ENCODE measurements around the gene PPFIBP1. TPM values are rescaled to one million over a fixed set of nuclear protein-coding genes. Genes with fewer than 3 reads are reported as not detected.
A peak's percentile ranks its signal among the peaks of the same experiment; 100 is the strongest.
"Not testable (repeated sequence)": the region's sequence is repeated elsewhere in the genome, so short reads cannot be mapped to it uniquely, and the experiment has no call there.

PPFIBP1 gene
- polyA plus RNA-seq, 4 donors, result 4.9 to 29.3 (median 12.7) TPM

DNA sequence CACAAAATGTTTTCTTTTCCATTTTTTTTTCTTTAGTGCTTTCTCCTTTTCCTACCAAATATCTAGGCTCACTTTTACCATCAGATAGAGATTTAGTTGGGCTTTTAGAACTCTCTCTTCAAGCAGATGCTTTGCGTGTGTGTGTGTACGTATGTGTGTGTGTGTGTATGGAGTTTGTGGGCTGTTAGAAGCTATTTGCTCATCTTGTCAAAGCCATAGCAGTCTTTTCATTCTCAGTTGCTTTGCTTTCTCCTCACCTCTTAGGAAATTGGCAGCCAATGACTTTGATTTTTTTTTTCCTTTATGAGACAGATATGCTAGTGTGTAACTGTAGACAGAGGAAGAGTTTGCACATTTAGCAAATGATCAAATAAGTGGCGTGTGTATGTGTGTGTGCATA lies 57.8 kb downstream of the PPFIBP1 start:
- not testable (repeated sequence) for FAIRE-seq; H3K27ac ChIP-seq (ENCODE audit: low read depth in 1 of 3, low read length in 2 of 3); H3K4me3 ChIP-seq (ENCODE audit: low read depth in 1 of 3, low read length in 3 of 3); DNase-seq; H3K27me3 ChIP-seq (ENCODE audit: control insufficient read depth in 3 of 3, insufficient read depth in 3 of 3, low read length in 3 of 3); H3K36me3 ChIP-seq (ENCODE audit: control insufficient read depth in 3 of 3, insufficient read depth in 2 of 3, low read depth in 1 of 3, low read length in 3 of 3); H3K4me1 ChIP-seq (ENCODE audit: control insufficient read depth in 3 of 3, insufficient read depth in 2 of 3, low read depth in 1 of 3, low read length in 2 of 3); H3K9me3 ChIP-seq (ENCODE audit: control insufficient read depth in 2 of 2, insufficient read depth in 1 of 2, low read depth in 1 of 2, low read length in 1 of 2)
- WGBS, 3 donors, result 79 to 91% (median 88%) methylated on average over 3 of the region's 3 CpGs

DNA sequence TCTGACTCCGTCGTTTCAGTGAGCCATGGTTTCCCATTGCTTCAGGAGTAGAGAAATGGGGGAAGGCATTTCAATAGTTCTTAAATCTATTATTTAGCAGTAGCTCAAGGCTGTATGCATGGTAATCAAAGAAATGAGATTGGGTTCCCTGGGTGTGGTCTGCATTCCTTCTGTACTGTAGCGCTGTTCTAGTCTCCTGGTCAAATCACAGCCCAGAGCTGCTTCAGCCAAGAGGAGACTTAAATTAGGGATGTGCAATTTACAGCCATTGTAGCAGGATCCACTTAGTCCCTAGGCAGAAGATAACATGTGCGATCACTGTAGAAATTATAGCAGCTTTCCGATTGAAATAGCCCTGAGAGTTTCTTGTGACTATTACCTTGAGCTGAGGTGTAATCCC lies 58.4 kb downstream of the PPFIBP1 start:
- not testable (repeated sequence) for H3K4me3 ChIP-seq (ENCODE audit: low read depth in 1 of 3, low read length in 3 of 3); H3K36me3 ChIP-seq (ENCODE audit: control insufficient read depth in 3 of 3, insufficient read depth in 2 of 3, low read depth in 1 of 3, low read length in 3 of 3); DNase-seq; H3K9me3 ChIP-seq (ENCODE audit: control insufficient read depth in 2 of 2, insufficient read depth in 1 of 2, low read depth in 1 of 2, low read length in 1 of 2); H3K4me1 ChIP-seq (ENCODE audit: control insufficient read depth in 3 of 3, insufficient read depth in 2 of 3, low read depth in 1 of 3, low read length in 2 of 3); H3K27me3 ChIP-seq (ENCODE audit: control insufficient read depth in 3 of 3, insufficient read depth in 3 of 3, low read length in 3 of 3); FAIRE-seq; H3K27ac ChIP-seq (ENCODE audit: low read depth in 1 of 3, low read length in 2 of 3)
- WGBS, 3 donors, result 72 to 89% (median 76%) methylated on average over 5 of the region's 5 CpGs

- Histone ChIP-seq H3K36me3 (ENCODE audit: control insufficient read depth in 3 of 3, insufficient read depth in 2 of 3, low read depth in 1 of 3, low read length in 3 of 3) (peaks cover 0 to 5% (median 0%) of the 10 kb centered on the region in 3 donors), H3K4me1 (ENCODE audit: control insufficient read depth in 3 of 3, insufficient read depth in 2 of 3, low read depth in 1 of 3, low read length in 2 of 3) (no peaks in the 10 kb centered on the region), H3K27ac (ENCODE audit: low read depth in 1 of 3, low read length in 2 of 3) (peak overlapping the region in 1 of 3 donors; percentile 43), H3K9me3 (ENCODE audit: control insufficient read depth in 2 of 2, insufficient read depth in 1 of 2, low read depth in 1 of 2, low read length in 1 of 2) (peaks cover 0 to 5% of the 10 kb centered on the region in 2 donors), H3K27me3 (ENCODE audit: control insufficient read depth in 3 of 3, insufficient read depth in 3 of 3, low read length in 3 of 3) (no peaks in the 10 kb centered on the region), H3K4me3 (ENCODE audit: low read depth in 1 of 3, low read length in 3 of 3) (no peak overlapping the region)
- FAIRE-seq (no peak), DNase-seq (no peak)
- 63 to 77% (median 76%) methylated on average over 3 of the region's 3 CpGs for WGBS, 3 donors
These were observed 59.2 kb downstream of the PPFIBP1 start for GRCh38 chr12:27583057-27583797.

DNA sequence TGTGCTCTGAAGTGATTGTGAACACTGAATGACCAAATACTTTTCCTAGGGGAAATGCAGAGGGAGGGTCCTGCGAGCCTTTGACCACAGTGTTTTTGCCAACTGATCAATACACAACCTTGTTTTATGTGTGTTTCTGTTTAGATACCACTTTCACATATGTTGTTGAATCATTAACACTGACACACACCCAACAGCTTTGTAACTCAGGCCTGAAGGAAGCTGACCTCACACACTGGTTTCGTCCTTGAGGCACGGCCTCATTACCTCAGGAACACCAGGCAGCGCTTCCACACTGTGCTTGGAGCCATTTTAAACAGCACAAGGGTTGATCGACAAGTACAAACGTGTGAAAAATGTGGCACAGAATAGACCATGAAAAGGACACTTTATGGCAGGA lies 60.0 kb downstream of the PPFIBP1 start:
- Histone ChIP-seq H3K9me3 (ENCODE audit: control insufficient read depth in 2 of 2, insufficient read depth in 1 of 2, low read depth in 1 of 2, low read length in 1 of 2) (peaks cover 0 to 5% of the 10 kb centered on the region in 2 donors), H3K27ac (ENCODE audit: low read depth in 1 of 3, low read length in 2 of 3) (peak overlapping the region in 1 of 3 donors; percentile 43), H3K27me3 (ENCODE audit: control insufficient read depth in 3 of 3, insufficient read depth in 3 of 3, low read length in 3 of 3) (no peaks in the 10 kb centered on the region), H3K4me3 (ENCODE audit: low read depth in 1 of 3, low read length in 3 of 3) (no peak overlapping the region), H3K36me3 (ENCODE audit: control insufficient read depth in 3 of 3, insufficient read depth in 2 of 3, low read depth in 1 of 3, low read length in 3 of 3) (peaks cover 0 to 5% (median 0%) of the 10 kb centered on the region in 3 donors), H3K4me1 (ENCODE audit: control insufficient read depth in 3 of 3, insufficient read depth in 2 of 3, low read depth in 1 of 3, low read length in 2 of 3) (no peaks in the 10 kb centered on the region)
- DNase-seq (no peak), FAIRE-seq (no peak)
- WGBS, 3 donors, result 91 to 95% (median 94%) methylated on average over 6 of the region's 6 CpGs

GRCh38 chr12:27585739-27586265 lies 61.8 kb downstream of the PPFIBP1 start:
- H3K4me3 ChIP-seq (ENCODE audit: low read depth in 1 of 3, low read length in 3 of 3), result no peak overlapping the region
- H3K9me3 ChIP-seq (ENCODE audit: control insufficient read depth in 2 of 2, insufficient read depth in 1 of 2, low read depth in 1 of 2, low read length in 1 of 2), result peaks cover 0 to 5% of the 10 kb centered on the region in 2 donors
- H3K36me3 ChIP-seq (ENCODE audit: control insufficient read depth in 3 of 3, insufficient read depth in 2 of 3, low read depth in 1 of 3, low read length in 3 of 3), result peaks cover 0 to 5% (median 0%) of the 10 kb centered on the region in 3 donors
- WGBS, 3 donors, result 78 to 88% (median 83%) methylated on average over 3 of the region's 3 CpGs
- FAIRE-seq (no peak), DNase-seq (peak in 1 of 2 donors; percentile 19)
- H3K27ac ChIP-seq (ENCODE audit: low read depth in 1 of 3, low read length in 2 of 3), result no peak overlapping the region
- H3K4me1 ChIP-seq (ENCODE audit: control insufficient read depth in 3 of 3, insufficient read depth in 2 of 3, low read depth in 1 of 3, low read length in 2 of 3), result no peaks in the 10 kb centered on the region
- H3K27me3 ChIP-seq (ENCODE audit: control insufficient read depth in 3 of 3, insufficient read depth in 3 of 3, low read length in 3 of 3), result no peaks in the 10 kb centered on the region

DNA sequence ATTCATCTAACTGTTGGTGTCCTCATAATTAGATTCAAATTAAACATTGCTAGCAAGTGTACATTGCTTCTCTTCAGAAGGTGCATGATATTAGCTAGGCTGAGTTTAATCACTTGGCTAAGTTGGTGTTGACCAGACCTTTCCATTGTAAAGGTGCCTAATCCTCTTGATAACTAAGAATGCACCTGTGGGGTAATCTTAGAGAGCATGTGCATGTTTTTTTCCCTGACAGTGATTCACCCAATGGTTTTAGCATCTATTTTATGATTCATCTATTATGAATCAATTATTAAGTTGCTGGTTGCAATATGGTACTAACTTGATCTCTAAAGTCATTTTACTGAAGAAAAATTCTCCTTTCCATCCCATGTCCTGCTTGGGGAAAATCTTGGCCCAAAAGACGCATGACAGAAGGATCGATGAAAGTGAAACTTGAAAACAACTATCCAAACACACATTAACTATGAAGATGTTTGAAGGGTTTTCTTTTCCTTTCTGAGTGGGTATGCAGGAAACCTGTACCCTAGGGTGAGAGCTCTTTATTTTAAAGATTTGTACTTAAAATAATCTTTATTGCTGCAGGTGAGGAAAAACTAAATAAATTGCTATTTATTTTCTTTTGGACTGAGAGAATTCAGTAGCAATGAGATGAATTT lies 64.2 kb downstream of the PPFIBP1 start:
- not testable (repeated sequence) for H3K27ac ChIP-seq (ENCODE audit: low read depth in 1 of 3, low read length in 2 of 3); FAIRE-seq; H3K27me3 ChIP-seq (ENCODE audit: control insufficient read depth in 3 of 3, insufficient read depth in 3 of 3, low read length in 3 of 3); H3K36me3 ChIP-seq (ENCODE audit: control insufficient read depth in 3 of 3, insufficient read depth in 2 of 3, low read depth in 1 of 3, low read length in 3 of 3); H3K4me3 ChIP-seq (ENCODE audit: low read depth in 1 of 3, low read length in 3 of 3); H3K4me1 ChIP-seq (ENCODE audit: control insufficient read depth in 3 of 3, insufficient read depth in 2 of 3, low read depth in 1 of 3, low read length in 2 of 3); DNase-seq; H3K9me3 ChIP-seq (ENCODE audit: control insufficient read depth in 2 of 2, insufficient read depth in 1 of 2, low read depth in 1 of 2, low read length in 1 of 2)
- 16 to 28% (median 27%) methylated on average over 2 of the region's 2 CpGs for WGBS, 3 donors

- DNase-seq, result no peak
- H3K27ac ChIP-seq (ENCODE audit: low read depth in 1 of 3, low read length in 2 of 3), result no peak overlapping the region
- no peaks in the 10 kb centered on the region for H3K4me1 ChIP-seq (ENCODE audit: control insufficient read depth in 3 of 3, insufficient read depth in 2 of 3, low read depth in 1 of 3, low read length in 2 of 3)
- H3K4me3 ChIP-seq (ENCODE audit: low read depth in 1 of 3, low read length in 3 of 3), result no peak overlapping the region
- H3K36me3 ChIP-seq (ENCODE audit: control insufficient read depth in 3 of 3, insufficient read depth in 2 of 3, low read depth in 1 of 3, low read length in 3 of 3), result peaks cover 0 to 7% (median 0%) of the 10 kb centered on the region in 3 donors
- peaks cover 0 to 5% of the 10 kb centered on the region in 2 donors for H3K9me3 ChIP-seq (ENCODE audit: control insufficient read depth in 2 of 2, insufficient read depth in 1 of 2, low read depth in 1 of 2, low read length in 1 of 2)
- FAIRE-seq, result no peak
- no peaks in the 10 kb centered on the region for H3K27me3 ChIP-seq (ENCODE audit: control insufficient read depth in 3 of 3, insufficient read depth in 3 of 3, low read length in 3 of 3)
- 78 to 90% (median 80%) methylated on average over 4 of the region's 4 CpGs for WGBS, 3 donors
These were observed 64.8 kb downstream of the PPFIBP1 start for GRCh38 chr12:27588776-27589175.

DNA sequence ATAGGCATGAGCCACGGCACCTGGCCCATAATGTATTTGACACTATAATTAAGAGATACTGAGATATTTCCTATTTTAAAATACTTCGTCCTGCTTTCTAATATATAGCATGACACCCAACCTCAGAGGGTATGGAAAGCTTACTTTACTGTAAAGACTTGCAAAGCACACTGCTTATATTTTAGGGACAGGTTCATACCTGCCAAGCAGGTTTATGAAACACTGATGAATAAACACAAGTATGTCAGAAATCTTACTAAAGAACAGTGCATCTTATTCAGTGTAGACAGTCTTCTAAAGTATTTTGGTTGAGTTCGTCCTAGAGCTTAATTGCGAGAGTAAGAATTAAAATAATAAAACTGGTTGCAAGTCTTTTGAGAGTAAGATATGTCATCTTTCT lies 65.4 kb downstream of the PPFIBP1 start:
- DNase-seq (no peak), FAIRE-seq (no peak)
- Histone ChIP-seq H3K27ac (ENCODE audit: low read depth in 1 of 3, low read length in 2 of 3) (no peak overlapping the region), H3K4me1 (ENCODE audit: control insufficient read depth in 3 of 3, insufficient read depth in 2 of 3, low read depth in 1 of 3, low read length in 2 of 3) (no peaks in the 10 kb centered on the region), H3K4me3 (ENCODE audit: low read depth in 1 of 3, low read length in 3 of 3) (no peak overlapping the region), H3K27me3 (ENCODE audit: control insufficient read depth in 3 of 3, insufficient read depth in 3 of 3, low read length in 3 of 3) (no peaks in the 10 kb centered on the region), H3K9me3 (ENCODE audit: control insufficient read depth in 2 of 2, insufficient read depth in 1 of 2, low read depth in 1 of 2, low read length in 1 of 2) (no peaks in the 10 kb centered on the region), H3K36me3 (ENCODE audit: control insufficient read depth in 3 of 3, insufficient read depth in 2 of 3, low read depth in 1 of 3, low read length in 3 of 3) (peaks cover 0 to 2% (median 0%) of the 10 kb centered on the region in 3 donors)
- WGBS, 3 donors, result 89 to 95% (median 95%) methylated on average over 4 of the region's 4 CpGs

Measured in small intestine (tissue), 7 donors.